ENCODE data around the gene CFAP58.

The CFAP58 gene

GRCh38 chr10:104334965-104335650 lies 18.5 kb upstream of the CFAP58 start:
- peak in 2 of 6 experiments; percentile 23 to 34 for DNase-seq

DNA sequence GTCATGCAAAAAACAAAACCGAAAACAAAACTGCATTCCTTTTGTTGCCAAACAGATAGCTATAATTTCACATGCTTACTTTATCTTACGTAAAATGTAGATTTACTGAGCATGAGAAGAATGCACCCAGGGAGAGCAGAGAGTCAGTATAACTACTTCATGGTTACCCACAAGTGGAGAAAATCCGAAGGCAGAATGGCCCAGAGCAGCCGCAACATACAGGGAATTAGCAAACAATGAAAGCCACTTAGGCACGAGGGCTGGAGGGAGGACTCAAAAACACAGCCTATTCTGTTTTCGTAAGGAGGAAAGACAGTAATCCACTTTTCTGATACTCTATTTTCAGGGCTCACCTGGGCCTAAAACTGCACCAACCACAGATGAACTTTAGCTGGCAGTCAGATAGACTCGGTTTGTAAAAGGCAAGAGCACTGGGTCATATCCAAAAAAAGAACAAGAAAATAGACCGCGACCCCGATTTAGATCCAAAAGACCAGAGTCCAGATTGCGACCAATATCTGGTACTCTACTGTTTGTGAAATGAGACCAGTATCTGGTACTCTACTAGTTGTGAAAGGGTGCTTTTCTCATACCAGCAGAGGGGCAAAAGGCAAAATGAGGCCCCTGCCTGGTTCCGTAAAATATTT lies 16.7 kb upstream of the CFAP58 start:
- peak in 2 of 6 experiments; percentile 16 to 33 for DNase-seq

GRCh38 chr10:104337521-104337984 lies 16.1 kb upstream of the CFAP58 start:
- DNase-seq: no peak

DNA sequence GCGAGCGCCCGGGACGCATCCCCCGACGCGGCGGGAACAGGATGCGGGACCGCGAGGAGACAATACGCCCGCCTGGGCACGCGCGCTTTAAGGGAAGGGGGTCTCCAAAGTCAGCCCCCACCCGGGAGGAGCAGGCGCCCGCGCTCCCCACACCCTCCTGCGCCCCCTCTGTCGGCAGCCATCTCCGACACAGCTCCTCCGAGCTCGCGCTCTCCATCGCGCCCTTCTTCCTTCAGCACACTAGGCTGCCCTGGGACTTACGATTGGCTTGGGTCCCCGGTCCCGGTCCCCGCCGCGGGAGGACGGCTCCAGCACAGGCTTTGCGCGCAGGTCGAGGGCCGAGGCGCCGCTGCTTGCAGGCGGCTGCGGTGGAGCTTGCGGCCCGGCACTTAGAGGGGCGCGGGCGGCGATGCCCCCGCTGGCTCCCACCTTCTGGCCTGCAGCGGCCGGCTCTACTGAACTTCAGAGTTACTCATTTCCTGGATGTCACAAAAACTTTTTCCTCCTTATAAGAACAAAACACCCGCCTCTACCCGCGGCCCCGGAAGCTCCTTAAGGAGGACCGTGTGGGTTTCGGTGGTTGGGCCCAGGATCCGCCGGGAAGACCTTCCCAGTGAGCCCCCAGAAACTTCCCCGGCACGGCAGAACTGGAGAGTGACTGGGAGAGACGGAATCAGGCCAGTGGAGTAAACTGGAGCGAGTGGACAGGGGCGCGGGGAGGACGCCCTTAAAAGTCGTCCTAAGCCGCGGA lies 15.5 kb upstream of the CFAP58 start, which contains the start of gene ITPRIP:
Gene ITPRIP (minus strand): TSS at position 481 of the 751 bp plus-strand sequence. CDS start 22,414 bp downstream, outside the sequence.
- peak; percentile 67 to 97 (median 82) for DNase-seq

DNA sequence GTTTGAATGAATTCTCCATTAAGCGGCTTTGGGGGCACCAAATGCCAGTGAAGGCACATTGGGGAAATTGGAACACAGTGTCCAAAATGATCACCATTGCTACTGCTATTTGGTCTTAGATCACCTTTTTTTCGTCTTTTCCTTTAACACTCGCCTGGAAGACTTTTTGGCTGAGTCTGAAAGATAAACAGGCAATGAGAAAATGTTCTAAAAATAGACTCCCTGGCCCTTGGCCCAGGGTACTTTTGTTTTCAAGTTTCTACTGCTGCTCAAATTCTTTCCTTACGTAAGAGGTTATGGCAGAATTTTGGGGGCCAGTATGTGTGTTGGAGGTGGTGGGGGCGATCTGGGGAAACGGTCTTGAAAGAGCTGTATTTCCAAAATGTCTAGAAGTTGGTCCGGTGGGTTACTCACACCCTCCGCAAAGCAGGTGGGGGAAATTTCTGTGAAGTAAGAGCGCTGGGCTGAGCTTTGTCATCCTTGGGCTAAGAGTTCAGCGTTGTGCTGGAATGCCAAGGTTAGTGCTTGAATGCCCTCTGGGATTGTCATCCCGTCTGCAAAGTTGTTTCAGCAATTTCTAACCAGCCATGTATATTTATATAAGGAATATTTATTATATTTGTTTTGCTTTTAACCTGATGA lies 14.0 kb upstream of the CFAP58 start:
- no peak for DNase-seq

DNA sequence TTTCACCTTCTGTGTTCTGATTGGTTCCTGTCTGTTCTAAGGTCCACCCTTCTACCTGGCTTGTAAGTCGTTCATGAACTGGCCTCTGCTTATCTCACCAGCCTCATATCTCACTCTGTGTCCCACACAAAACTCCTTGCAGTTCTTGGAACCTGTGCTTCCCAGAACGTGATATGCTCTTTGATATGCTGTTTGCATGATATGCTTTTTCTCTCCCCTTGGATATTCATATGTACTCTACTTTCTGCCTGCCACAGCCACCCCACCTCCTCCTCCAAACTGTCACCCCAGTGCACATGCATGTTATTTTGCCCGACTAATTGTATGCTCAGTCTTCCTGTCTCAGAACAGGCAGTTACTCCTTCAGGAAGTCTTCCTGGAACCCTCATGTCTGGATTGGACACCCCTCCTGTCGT lies 13.5 kb upstream of the CFAP58 start:
- DNase-seq: no peak

GRCh38 chr10:104340641-104341040 lies 13.0 kb upstream of the CFAP58 start:
- DNase-seq: no peak

GRCh38 chr10:104342941-104343411 lies 10.7 kb upstream of the CFAP58 start:
- no peak for DNase-seq

GRCh38 chr10:104344219-104344618 lies 9.4 kb upstream of the CFAP58 start:
- no peak for DNase-seq

- no peak for DNase-seq
Observed at GRCh38 chr10:104345515-104345914, 8.1 kb upstream of the CFAP58 start.

DNA sequence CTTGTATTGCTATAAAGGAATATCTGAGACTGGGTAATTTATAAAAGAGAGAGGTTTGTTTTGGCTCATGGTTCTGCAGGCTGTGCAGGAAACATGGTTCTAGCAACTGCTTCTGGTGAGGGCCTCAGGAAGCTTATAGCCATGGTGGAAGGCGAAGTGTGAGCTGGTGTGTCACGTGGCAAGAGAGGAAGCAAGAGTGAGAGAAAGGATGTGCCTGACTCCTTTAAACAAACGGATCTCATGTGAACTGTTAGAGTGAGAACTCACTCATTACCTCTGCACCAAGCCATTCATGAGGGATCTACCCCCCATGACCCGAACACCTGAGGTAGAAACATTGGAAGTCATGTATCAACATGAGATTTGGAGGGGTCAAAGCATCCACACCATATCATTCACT lies 7.7 kb upstream of the CFAP58 start:
- no peak for DNase-seq

GRCh38 chr10:104347295-104348045 lies 6.2 kb upstream of the CFAP58 start:
- no peak for DNase-seq

GRCh38 chr10:104348601-104349000 lies 5.0 kb upstream of the CFAP58 start:
- no peak for DNase-seq

- DNase-seq: no peak
Observed at GRCh38 chr10:104349623-104350126, 4.0 kb upstream of the CFAP58 start.

GRCh38 chr10:104350127-104350635 lies 3.5 kb upstream of the CFAP58 start:
- peak in 3 of 6 experiments; percentile 58 to 75 (median 71) for DNase-seq

DNA sequence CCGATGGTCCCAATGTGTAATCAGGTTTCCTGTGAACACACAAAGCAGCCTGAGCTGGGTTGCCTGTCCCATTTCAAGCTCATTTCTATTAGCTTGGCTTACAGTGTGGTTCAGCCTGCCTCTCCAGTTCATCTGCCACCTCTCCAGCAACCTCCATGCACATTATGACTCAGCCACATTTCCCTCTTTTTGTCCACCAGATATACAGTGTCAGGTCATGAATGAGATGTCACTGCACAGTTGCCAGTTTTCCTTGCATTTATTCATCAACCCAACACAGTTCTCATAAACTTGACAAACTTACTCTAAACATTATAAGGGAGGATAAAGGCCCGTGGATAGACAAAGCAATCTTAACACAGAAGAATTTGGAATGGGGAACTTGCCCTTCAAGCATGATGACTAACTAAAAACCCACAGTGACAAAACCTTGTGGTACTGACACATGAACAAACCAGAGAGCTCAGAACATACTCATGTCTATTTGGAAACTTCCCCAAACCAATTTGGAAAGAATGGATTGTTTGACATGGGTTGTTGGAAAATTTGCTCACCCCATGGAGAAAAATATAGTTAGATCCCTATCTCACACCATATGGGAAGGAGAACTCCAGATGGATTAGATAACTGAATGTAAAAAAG lies 2.5 kb upstream of the CFAP58 start:
- no peak for DNase-seq

DNA sequence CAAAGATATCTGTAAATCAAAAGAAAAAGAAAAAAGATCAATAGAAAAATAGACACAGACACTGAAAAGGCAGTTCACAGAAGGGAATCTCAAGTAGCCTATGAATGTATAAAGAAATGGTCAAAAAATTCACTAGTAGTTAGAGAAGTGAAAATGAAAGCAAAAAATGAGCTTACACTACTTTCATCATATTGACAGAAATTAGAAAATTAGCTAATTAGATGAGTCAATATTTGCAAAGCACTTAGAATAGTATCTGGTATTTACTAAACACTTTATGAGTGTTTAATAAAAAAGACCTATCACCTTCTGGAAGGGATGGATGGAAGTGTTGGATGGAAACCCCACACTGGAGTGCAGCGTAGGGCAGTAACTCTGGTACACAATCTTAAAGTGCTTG lies 1.7 kb upstream of the CFAP58 start:
- DNase-seq: no peak

GRCh38 chr10:104359811-104360210 lies 6.2 kb downstream of the CFAP58 start:
- DNase-seq: no peak

GRCh38 chr10:104367904-104368303 lies 14.3 kb downstream of the CFAP58 start:
- no peak for DNase-seq

DNA sequence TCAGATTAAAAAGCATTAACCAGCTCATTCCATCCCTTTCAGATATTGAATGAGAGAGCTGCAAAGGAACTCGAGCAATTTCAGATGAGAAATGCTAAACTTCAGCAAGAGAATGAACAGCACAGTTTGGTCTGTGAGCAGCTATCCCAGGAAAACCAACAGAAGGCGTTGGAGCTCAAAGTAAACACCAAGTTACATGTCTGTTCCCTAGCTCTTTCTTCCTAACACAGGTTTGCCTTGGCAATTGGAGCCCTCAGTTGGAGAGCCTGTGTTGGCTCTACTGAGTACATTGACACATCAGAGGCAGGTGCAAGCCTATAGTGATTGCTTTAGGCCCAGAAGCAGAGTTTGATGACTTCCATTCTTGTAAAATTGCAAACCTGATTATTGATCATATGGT lies 14.7 kb downstream of the CFAP58 start:
- DNase-seq: no peak

DNA sequence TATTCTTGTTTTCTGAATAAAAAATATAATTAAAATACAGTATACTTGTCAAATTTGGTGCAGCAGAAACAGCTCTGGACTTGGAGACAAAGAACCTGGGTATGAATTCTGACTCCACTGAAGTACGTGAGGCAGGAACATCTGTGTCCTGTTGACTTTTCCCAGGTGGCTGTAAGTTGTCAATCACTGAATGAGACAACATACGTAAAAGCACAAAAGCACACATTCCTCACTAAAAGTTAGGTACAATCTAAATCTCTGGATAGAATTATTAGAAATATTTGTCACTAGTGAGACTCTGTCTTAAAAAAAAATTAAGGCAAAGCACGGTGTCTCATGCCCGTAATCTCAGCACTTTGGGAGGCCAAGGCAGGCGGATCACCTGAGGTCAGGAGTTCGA lies 18.1 kb downstream of the CFAP58 start:
- no peak for DNase-seq
